H1 (cell line): Measurements from ENCODE around the gene PDRG1. TPM values are rescaled to one million over a fixed set of nuclear protein-coding genes. Genes with fewer than 3 reads are reported as not detected.

Experiments used
- EP300 ChIP-seq, 2 experiments: IDR thresholded peaks; 1 replicate in 1 of 2; 2 replicates in 1 of 2; pipeline ENCODE4 v1.6.1; 2011 to 2012; ENCODE audit warnings: low read depth in 2 of 2, low read length in 2 of 2, mild to moderate bottlenecking in 2 of 2, borderline replicate concordance in 1 of 2, inconsistent platforms in 1 of 2, moderate library complexity in 1 of 2
- RFX5 ChIP-seq: IDR thresholded peaks from 2 replicates; pipeline ENCODE4 v1.6.1; 2011; ENCODE audit warnings: low read depth, low read length, improper control_type of control experiment, borderline replicate concordance
- SIX5 ChIP-seq: IDR thresholded peaks from 2 replicates; pipeline ENCODE4 v1.6.1; 2011; ENCODE audit warnings: mild to moderate bottlenecking, low read depth, low read length
- polyA plus RNA-seq, 7 experiments: library from polyadenylated mRNA; depleted of rRNA in 3 of 7; stranded (reverse) in 5 of 7; unstranded in 2 of 7; fragments of >200 nt in 5 of 7; fragments of 200-250 nt in 2 of 7; gene quantifications; 1 replicate in 5 of 7; 2 replicates in 1 of 7; 4 replicates in 1 of 7; pipeline versions ENCODE4 v1.2.1 to v1.2.3, GENCODE V29; 2011 to 2013; ENCODE audit warnings: missing spikeins in 2 of 7, mixed read lengths in 2 of 7
- total RNA-seq: library from RNA; stranded (reverse); fragmentation: NEBNext Ultra II Directional; extraction: Animal tissue kit (Norgen Biotek cat#: 25700); gene quantifications from 2 replicates; pipeline ENCODE4 v1.2.1, GENCODE V29; 2021

PDRG1 gene
- total and polyA plus RNA-seq, 2 of the 8 experiments (the other 6 are each of a cell fraction or from before 2014, with no cell fraction given), result 14.2 to 20.8 TPM

GRCh38 chr20:31984981-31985471 lies 33.2 kb upstream of the PDRG1 start (continued):
- no peak for TF ChIP-seq RFX5
- TF ChIP-seq EP300 (IDR thresholded peaks at IDR 0.05; ENCODE audit: borderline replicate concordance in 1 of 2, low read depth in 2 of 2, low read length in 2 of 2), result no peak
- no peak for TF ChIP-seq SIX5
